HPDE6-E6E7 (cell line): ENCODE data around the gene APAF1.

ENCODE experiments used
- DNase-seq: peaks from one replicate; pipeline ENCODE4 v3.0.0; 2011; ENCODE audit warnings: missing footprints; ENCODE audit errors: extremely low spot score

APAF1 gene

GRCh38 chr12:98727196-98727595 is 82.1 kb downstream of the APAF1 start:
- no peak for DNase-seq

GRCh38 chr12:98730412-98730811 is 85.3 kb downstream of the APAF1 start:
- no peak for DNase-seq

GRCh38 chr12:98733667-98734350 is 88.7 kb downstream of the APAF1 start:
- no peak for DNase-seq

DNA sequence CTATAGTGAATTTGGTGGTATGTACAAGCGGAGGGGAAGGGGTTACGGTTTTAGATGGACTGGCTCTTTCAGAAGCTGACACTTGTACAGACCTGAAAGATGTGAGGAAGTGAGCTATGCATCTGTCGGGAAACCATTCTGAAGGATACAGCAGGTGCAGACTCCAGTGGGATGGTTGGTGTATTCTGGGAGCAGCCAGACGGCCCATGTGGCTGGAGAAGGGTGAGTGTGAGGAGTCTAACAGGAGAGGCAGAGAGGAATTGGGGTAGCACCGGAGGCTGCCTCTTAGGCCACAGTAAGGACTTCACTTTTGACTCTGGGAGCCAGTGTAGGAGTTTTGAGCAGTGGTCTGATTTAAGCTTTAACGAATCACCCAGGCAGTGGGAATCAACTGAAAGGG is 90.7 kb downstream of the APAF1 start:
- DNase-seq, result no peak

- DNase-seq, result no peak
These were observed 91.5 kb downstream of the APAF1 start for GRCh38 chr12:98736352-98737321.

- DNase-seq, result no peak
These were observed 92.2 kb downstream of the APAF1 start for GRCh38 chr12:98737322-98737712.

DNA sequence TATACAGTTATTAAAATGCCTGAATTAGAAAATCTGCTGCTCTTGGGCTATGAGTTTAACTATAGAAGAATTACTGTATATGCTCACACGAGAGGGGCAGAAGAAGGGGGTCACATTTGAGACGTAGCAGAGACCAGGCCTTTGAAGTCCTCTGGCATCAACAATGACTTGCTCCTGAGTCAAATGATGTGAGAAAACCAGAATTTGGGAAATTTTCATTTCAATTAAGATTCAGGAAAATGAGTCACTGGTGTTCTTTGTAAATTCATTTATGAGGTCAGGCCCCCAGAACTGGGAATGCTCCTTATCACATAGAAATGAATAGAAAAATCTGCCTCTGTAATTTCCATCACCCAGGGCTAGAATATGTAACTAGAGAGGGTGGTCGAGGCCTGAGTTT is 92.9 kb downstream of the APAF1 start:
- DNase-seq, result no peak

- DNase-seq, result no peak
These were observed 93.4 kb downstream of the APAF1 start for GRCh38 chr12:98738539-98738938.

- DNase-seq, result no peak
These were observed 95.7 kb downstream of the APAF1 start for GRCh38 chr12:98740751-98741150.

- no peak for DNase-seq
These were observed 96.1 kb downstream of the APAF1 start for GRCh38 chr12:98741196-98741555.

DNA sequence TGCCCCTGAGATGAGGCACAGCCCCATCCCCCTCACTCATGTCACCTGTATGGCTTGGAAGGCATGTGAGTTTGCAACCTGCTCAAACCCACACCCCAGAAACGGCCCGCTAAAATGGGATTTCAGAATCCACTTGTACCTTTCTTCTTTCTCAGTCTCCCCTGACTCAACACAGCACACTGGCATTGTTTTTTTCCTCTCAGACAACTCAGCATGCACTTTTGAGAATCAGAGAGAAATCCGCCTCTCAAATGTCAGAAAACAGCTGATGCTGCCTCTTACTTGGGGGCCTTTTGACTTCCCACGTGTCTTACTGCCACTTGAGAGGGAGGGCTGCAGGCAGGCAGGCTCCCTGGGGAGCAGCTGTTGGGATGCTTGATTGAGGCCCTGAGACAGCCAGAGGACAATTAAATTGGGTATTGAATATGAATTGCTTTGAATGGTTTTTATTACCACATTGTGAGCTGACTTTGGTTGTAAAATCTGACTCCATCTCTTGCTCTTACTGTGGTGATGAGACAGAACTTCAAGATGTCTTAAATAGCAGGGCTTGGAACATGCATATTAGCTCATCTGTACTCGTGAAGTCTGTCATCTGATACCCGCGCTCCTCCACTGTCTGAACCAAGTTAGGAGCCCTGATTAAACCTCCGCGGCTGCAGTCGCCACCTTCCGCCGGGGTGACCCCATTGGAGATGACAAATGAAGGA is 96.6 kb downstream of the APAF1 start:
- DNase-seq, result no peak

- peak; percentile 26 for DNase-seq
These were observed 98.4 kb downstream of the APAF1 start for GRCh38 chr12:98743362-98743953.

- DNase-seq, result no peak
These were observed 99.6 kb downstream of the APAF1 start for GRCh38 chr12:98744680-98745079.

DNA sequence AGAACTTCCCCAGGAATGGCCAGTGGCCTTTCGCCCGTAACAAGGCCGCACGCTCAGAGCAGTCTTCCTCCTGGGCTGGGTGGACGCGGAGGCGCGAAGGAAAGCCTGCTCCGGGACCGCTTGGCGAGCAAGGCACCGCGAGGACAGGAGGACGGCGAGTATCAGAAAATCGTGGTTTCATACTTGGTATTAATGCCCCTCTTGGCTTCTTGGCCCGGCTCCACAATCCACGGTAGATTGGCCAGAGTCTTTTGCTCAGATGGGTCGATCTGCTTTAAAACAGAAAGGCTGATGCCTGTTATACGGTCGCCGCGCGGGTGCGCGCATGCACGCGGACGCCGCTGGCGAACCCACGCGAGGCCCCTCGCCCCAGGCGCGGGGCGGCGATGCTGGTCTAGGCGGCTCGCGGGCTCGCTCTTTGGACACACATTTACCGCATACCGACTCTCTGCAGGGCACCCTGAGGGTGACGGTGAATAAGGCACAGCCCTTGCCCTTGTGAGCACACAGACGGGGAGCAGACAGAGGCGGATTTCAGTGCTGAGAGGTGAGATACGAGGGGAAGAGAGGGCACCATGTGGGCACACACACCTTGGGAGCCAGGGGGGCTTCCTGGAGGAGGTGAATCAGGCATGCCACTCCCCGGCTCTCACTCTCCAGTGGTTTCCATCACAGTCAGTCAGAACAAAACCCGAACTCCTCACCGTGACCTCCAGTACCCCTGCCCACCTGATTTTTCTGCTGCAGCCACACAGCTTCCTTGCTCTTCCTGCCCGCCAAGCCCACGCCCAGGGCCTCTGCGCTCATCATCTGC is 100.7 kb downstream of the APAF1 start:
- no peak for DNase-seq

- DNase-seq, result no peak
These were observed 103.4 kb downstream of the APAF1 start for GRCh38 chr12:98748463-98748862.

DNA sequence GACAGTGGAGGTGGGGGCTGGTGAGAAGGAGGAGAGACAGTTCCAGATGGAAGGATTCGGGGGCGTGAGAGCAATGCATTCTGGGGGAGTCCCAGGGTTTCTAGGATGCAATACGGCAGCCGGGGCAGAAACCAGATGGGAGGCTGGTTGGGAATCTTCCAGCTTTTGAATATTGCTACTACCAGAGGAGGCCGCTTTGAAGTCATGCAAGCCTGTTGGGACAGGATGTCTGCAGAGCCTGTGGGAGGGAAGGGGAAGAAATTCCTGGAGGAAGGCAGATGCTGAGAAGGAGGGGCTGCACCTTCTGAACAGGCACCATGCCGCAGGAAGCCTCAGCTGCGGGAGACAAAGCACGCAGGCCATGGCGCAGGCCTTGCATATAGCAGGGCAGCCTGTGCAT is 105.4 kb downstream of the APAF1 start:
- no peak for DNase-seq

DNA sequence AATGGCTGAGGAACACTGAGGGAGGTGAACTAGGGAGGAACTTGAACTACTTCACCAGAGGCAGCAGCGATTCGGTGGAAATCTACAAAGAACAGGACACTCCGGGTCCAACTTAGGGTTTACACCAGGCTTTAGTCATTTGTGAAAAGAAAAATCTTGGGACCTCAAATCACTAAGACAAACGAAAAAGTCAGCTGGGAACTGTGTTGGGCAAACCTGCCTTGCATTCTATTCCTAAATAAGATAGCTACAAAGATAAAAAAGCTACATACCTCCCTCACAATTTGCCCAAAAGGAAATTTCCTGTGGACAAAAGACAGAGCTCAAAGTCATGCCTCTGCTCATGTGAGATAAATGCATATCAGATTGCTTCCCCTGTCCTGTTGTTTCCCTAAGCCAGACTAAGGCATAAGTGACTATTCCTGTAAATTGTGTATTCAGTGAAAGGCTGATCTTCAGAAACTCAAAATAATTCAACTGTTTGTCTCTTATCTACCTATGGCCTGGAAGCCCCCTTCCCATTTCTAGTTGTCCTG is 106.6 kb downstream of the APAF1 start:
- no peak for DNase-seq

GRCh38 chr12:98752726-98753125 is 107.6 kb downstream of the APAF1 start:
- no peak for DNase-seq

DNA sequence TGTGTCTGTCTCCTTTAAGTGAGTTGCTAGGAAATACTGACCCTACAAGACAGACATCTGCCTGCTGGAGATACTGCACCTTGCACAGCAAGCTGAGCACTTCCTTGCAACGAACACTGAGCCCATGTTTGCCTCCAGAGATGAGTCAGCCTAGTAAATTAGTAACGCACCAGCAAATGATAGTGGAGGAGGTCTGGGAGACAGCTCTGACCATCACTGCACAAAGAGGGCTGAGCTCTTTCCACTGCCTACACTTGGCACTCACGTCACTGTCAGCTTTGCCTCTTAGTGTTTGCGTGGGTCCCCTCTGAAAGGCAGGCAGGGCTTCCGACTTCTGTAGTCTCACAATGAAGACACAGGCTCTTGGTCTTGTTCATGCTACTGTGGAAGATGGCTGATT is 109.0 kb downstream of the APAF1 start:
- DNase-seq, result no peak

GRCh38 chr12:98755855-98756254 is 110.8 kb downstream of the APAF1 start:
- DNase-seq, result peak; percentile 40

- DNase-seq, result no peak
These were observed 112.4 kb downstream of the APAF1 start for GRCh38 chr12:98757455-98757854.
